Measurements from ENCODE around the gene SMARCD2. TPM values are rescaled to one million over a fixed set of nuclear protein-coding genes. Genes with fewer than 3 reads are reported as not detected.
"Not testable (repeated sequence)": the region's sequence is repeated elsewhere in the genome, so short reads cannot be mapped to it uniquely, and the experiment has no call there.

Gene SMARCD2
- total RNA-seq, 8 experiments from 2014 or later = 10.7 to 114 (median 24.8) TPM

GRCh38 chr17:63871646-63872365 is 29.3 kb upstream of the SMARCD2 start:
- H3K27ac ChIP-seq; in situ Hi-C loops (cut with MboI; ENCODE audit: low pct_unique_long_range_greater_than_20kb in 2 of 9, low sequenced_read_pairs in 9 of 9, unreplicated experiment in 9 of 9); H3K4me1 ChIP-seq (replicated peaks in 1 of 2); ATAC-seq (replicated peaks in 6 of 8); H3K4me3 ChIP-seq: not testable (repeated sequence)
- WGBS, 10 experiments = 60 to 82% methylated on average over 1 to 2 of the region's 15 CpGs; no CpG with 5 or more reads in 8 of the 10 experiments

- H3K4me1 ChIP-seq (replicated peaks in 1 of 2); H3K4me3 ChIP-seq; H3K27ac ChIP-seq; ATAC-seq (replicated peaks in 6 of 8); in situ Hi-C loops (cut with MboI; ENCODE audit: low pct_unique_long_range_greater_than_20kb in 2 of 9, low sequenced_read_pairs in 9 of 9, unreplicated experiment in 9 of 9): not testable (repeated sequence)
- 14 to 95% (median 82%) methylated on average over 1 to 4 of the region's 4 CpGs; no CpG with 5 or more reads in 3 of the 10 experiments for WGBS, 10 experiments
Observed at GRCh38 chr17:63870292-63870665, 27.8 kb upstream of the SMARCD2 start.

- in situ Hi-C loops (cut with MboI; ENCODE audit: low pct_unique_long_range_greater_than_20kb in 2 of 9, low sequenced_read_pairs in 9 of 9, unreplicated experiment in 9 of 9); H3K27ac ChIP-seq; H3K4me3 ChIP-seq; H3K4me1 ChIP-seq (replicated peaks in 1 of 2): not testable (repeated sequence)
- WGBS, 10 experiments = 0 to 100% (median 58%) methylated on average over 1 to 5 of the region's 9 CpGs; no CpG with 5 or more reads in 4 of the 10 experiments
- peak in 3 of 8 experiments; percentile 25 to 40 (median 38) for ATAC-seq (replicated peaks in 6 of 8)
Observed at GRCh38 chr17:63869491-63870291, 27.2 kb upstream of the SMARCD2 start.

- H3K4me3 ChIP-seq; H3K27ac ChIP-seq; H3K4me1 ChIP-seq (replicated peaks in 1 of 2); in situ Hi-C loops (cut with MboI; ENCODE audit: low pct_unique_long_range_greater_than_20kb in 2 of 9, low sequenced_read_pairs in 9 of 9, unreplicated experiment in 9 of 9): not testable (repeated sequence)
- ATAC-seq (replicated peaks in 6 of 8) = peak in 4 of 8 experiments; percentile 16 to 68 (median 56)
- WGBS, 10 experiments = 100% methylated on average over 1 of the region's 7 CpGs; no CpG with 5 or more reads in 6 of the 10 experiments
Observed at GRCh38 chr17:63866625-63867024, 24.1 kb upstream of the SMARCD2 start.

GRCh38 chr17:63859257-63859656 is 16.8 kb upstream of the SMARCD2 start:
- in situ Hi-C loops (cut with MboI; ENCODE audit: low pct_unique_long_range_greater_than_20kb in 2 of 9, low sequenced_read_pairs in 9 of 9, unreplicated experiment in 9 of 9) = no loop called here
- ATAC-seq (replicated peaks in 6 of 8) = peak in 1 of 8 experiments; percentile 24
- WGBS, 10 experiments = 46 to 80% (median 57%) methylated on average over 1 to 3 of the region's 3 CpGs; no CpG with 5 or more reads in 5 of the 10 experiments
- no peak overlapping the region for H3K27ac ChIP-seq
- no peak overlapping the region for H3K4me3 ChIP-seq
- H3K4me1 ChIP-seq (replicated peaks in 1 of 2) = peaks cover 0 to 5% of the 10 kb centered on the region in 2 donors

GRCh38 chr17:63856425-63856824 is 13.9 kb upstream of the SMARCD2 start:
- WGBS, 10 experiments = 24 to 100% (median 90%) methylated on average over 2 to 8 of the region's 8 CpGs; no CpG with 5 or more reads in 2 of the 10 experiments
- H3K27ac ChIP-seq; in situ Hi-C loops (cut with MboI; ENCODE audit: low pct_unique_long_range_greater_than_20kb in 2 of 9, low sequenced_read_pairs in 9 of 9, unreplicated experiment in 9 of 9); H3K4me1 ChIP-seq (replicated peaks in 1 of 2); ATAC-seq (replicated peaks in 6 of 8); H3K4me3 ChIP-seq: not testable (repeated sequence)

GRCh38 chr17:63855185-63855584 is 12.7 kb upstream of the SMARCD2 start:
- WGBS, 10 experiments = 0 to 87% (median 56%) methylated on average over 1 to 6 of the region's 8 CpGs; no CpG with 5 or more reads in 2 of the 10 experiments
- in situ Hi-C loops (cut with MboI; ENCODE audit: low pct_unique_long_range_greater_than_20kb in 2 of 9, low sequenced_read_pairs in 9 of 9, unreplicated experiment in 9 of 9) = no loop called here
- H3K4me3 ChIP-seq = no peak overlapping the region
- H3K27ac ChIP-seq = no peak overlapping the region
- peaks cover 0 to 5% of the 10 kb centered on the region in 2 donors for H3K4me1 ChIP-seq (replicated peaks in 1 of 2)
- no peak for ATAC-seq (replicated peaks in 6 of 8)

GRCh38 chr17:63854709-63855108 is 12.2 kb upstream of the SMARCD2 start:
- no peak for ATAC-seq (replicated peaks in 6 of 8)
- peaks cover 0 to 5% of the 10 kb centered on the region in 2 donors for H3K4me1 ChIP-seq (replicated peaks in 1 of 2)
- WGBS, 10 experiments = 13 to 80% (median 58%) methylated on average over 1 to 5 of the region's 5 CpGs; no CpG with 5 or more reads in 2 of the 10 experiments
- H3K27ac ChIP-seq = no peak overlapping the region
- in situ Hi-C loops (cut with MboI; ENCODE audit: low pct_unique_long_range_greater_than_20kb in 2 of 9, low sequenced_read_pairs in 9 of 9, unreplicated experiment in 9 of 9) = no loop called here
- no peak overlapping the region for H3K4me3 ChIP-seq

GRCh38 chr17:63853260-63853659 is 10.8 kb upstream of the SMARCD2 start:
- H3K4me1 ChIP-seq (replicated peaks in 1 of 2) = no peaks in the 10 kb centered on the region
- no peak for ATAC-seq (replicated peaks in 6 of 8)
- in situ Hi-C loops (cut with MboI; ENCODE audit: low pct_unique_long_range_greater_than_20kb in 2 of 9, low sequenced_read_pairs in 9 of 9, unreplicated experiment in 9 of 9) = no loop called here
- WGBS, 10 experiments = 50 to 100% (median 79%) methylated on average over 1 to 2 of the region's 2 CpGs; no CpG with 5 or more reads in 1 of the 10 experiments
- H3K27ac ChIP-seq = no peak overlapping the region
- no peak overlapping the region for H3K4me3 ChIP-seq

- no peak overlapping the region for H3K4me3 ChIP-seq
- in situ Hi-C loops (cut with MboI; ENCODE audit: low pct_unique_long_range_greater_than_20kb in 2 of 9, low sequenced_read_pairs in 9 of 9, unreplicated experiment in 9 of 9) = no loop called here
- no peak overlapping the region for H3K27ac ChIP-seq
- ATAC-seq (replicated peaks in 6 of 8) = no peak
- no peaks in the 10 kb centered on the region for H3K4me1 ChIP-seq (replicated peaks in 1 of 2)
- WGBS, 10 experiments = 60 to 100% (median 86%) methylated on average over 1 to 2 of the region's 9 CpGs; no CpG with 5 or more reads in 7 of the 10 experiments
Observed at GRCh38 chr17:63850401-63850800, 7.9 kb upstream of the SMARCD2 start.

- Histone ChIP-seq H3K27ac (no peak overlapping the region), H3K4me1 (replicated peaks in 1 of 2) (no peaks in the 10 kb centered on the region), H3K4me3 (no peak overlapping the region)
- peak in 4 of 8 experiments; percentile 28 to 99 (median 98) for ATAC-seq (replicated peaks in 6 of 8)
- in situ Hi-C loops (cut with MboI; ENCODE audit: low pct_unique_long_range_greater_than_20kb in 2 of 9, low sequenced_read_pairs in 9 of 9, unreplicated experiment in 9 of 9) = no loop called here
- WGBS, 10 experiments = 0 to 94% (median 72%) methylated on average over 3 to 29 of the region's 82 CpGs; no CpG with 5 or more reads in 2 of the 10 experiments
Observed at GRCh38 chr17:63848834-63849689, 6.6 kb upstream of the SMARCD2 start.

- no peak for ATAC-seq (replicated peaks in 6 of 8)
- Histone ChIP-seq H3K27ac (no peak overlapping the region), H3K4me3 (no peak overlapping the region), H3K4me1 (replicated peaks in 1 of 2) (no peaks in the 10 kb centered on the region)
- in situ Hi-C loops (cut with MboI; ENCODE audit: low pct_unique_long_range_greater_than_20kb in 2 of 9, low sequenced_read_pairs in 9 of 9, unreplicated experiment in 9 of 9) = no loop called here
- 62 to 100% (median 94%) methylated on average over 1 to 3 of the region's 3 CpGs; no CpG with 5 or more reads in 4 of the 10 experiments for WGBS, 10 experiments
Observed at GRCh38 chr17:63847525-63848249, 5.2 kb upstream of the SMARCD2 start.
